ENCODE measurements around the gene TWF1. TPM values are rescaled to one million over a fixed set of nuclear protein-coding genes. Genes with fewer than 3 reads are reported as not detected.

The TWF1 gene
- total and polyA plus RNA-seq, 9 of the 15 experiments (the other 6 are each of a cell fraction or from before 2014, with no cell fraction given), result 10.3 to 29.4 (median 23.4) TPM

DNA sequence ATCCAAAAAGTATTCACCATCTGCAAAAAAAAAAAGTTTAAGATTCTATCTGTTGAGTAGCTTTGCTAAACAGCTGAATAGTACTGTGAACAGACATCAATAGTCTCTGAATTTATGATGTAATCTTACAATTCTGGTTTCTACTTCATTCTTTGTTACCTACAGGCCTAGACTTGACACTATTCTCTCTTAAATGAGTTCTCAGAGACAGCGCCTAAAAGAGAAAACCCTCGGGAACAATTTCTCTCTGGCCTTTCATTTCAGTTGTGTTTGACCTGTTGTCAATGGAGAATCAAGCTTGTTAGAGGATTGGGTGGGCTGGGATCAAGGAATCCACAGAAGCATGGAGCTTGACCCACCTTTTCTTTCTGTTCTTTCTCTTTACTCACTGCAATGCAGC is 5.9 kb upstream of the TWF1 start:
- no peak overlapping the region for H3K27ac ChIP-seq (ENCODE audit: extremely low read depth, low read depth, low read length)
- intact Hi-C loops (cut with micrococcal nuclease) (no loop called here), in situ Hi-C loops (cut with MboI) (no loop called here)
- POLR2A ChIA-PET, result interaction anchor here (0.7 kb wide), 1 partner anchor 15 kb away, joined by 3 read pairs; no protein-coding TSS in a partner anchor
- no peaks in the 10 kb centered on the region for H4K20me1 ChIP-seq (replicated peaks; ENCODE audit: control insufficient read depth, insufficient read depth, low read length)
- H3K36me3 ChIP-seq (ENCODE audit: control insufficient read depth, insufficient read depth, low read length), result no peaks in the 10 kb centered on the region
- peaks cover 0 to 2% of the 10 kb centered on the region in 2 experiments; a peak in 3 of 5 replicates for H3K27me3 ChIP-seq (ENCODE audit: control insufficient read depth in 2 of 2, insufficient read depth in 2 of 2, low read length in 2 of 2)
- peak overlapping the region; percentile 33; the same call in 1 of the 2 replicates for H2AFZ ChIP-seq (ENCODE audit: low read depth, low read length)
- TF ChIP-seq ELF4 (CRISPR knock-in tag; IDR thresholded peaks at IDR 0.05) (no peak), HNRNPL (IDR thresholded peaks at IDR 0.05; ENCODE audit: low read depth, low read length) (no peak), E2F8 (IDR thresholded peaks at IDR 0.05; ENCODE audit: low read depth, partially characterized antibody) (no peak), EP400 (IDR thresholded peaks at IDR 0.05) (no peak), CREM (IDR thresholded peaks at IDR 0.05; ENCODE audit: low read depth) (no peak), MAFG (tag; conservative IDR thresholded peaks at IDR 0.05) (no peak), ZNF785 (CRISPR knock-in tag; IDR thresholded peaks at IDR 0.05) (no peak), KDM2B (CRISPR knock-in tag; IDR thresholded peaks at IDR 0.05) (no peak), CREB1 (IDR thresholded peaks at IDR 0.05) (no peak), CREB1 (CRISPR knock-in tag; IDR thresholded peaks at IDR 0.05) (no peak), SMARCE1 (IDR thresholded peaks at IDR 0.05) (no peak), HLTF (IDR thresholded peaks at IDR 0.05) (no peak), ZNF445 (CRISPR knock-in tag; IDR thresholded peaks at IDR 0.05; ENCODE audit: low read depth) (no peak), RNF2 (IDR thresholded peaks at IDR 0.05) (no peak)
- H3K4me1 ChIP-seq (replicated peaks in 1 of 2; ENCODE audit: control insufficient read depth in 2 of 2, insufficient read depth in 2 of 2, low read length in 2 of 2), result no peaks in the 10 kb centered on the region
- no peak for ATAC-seq
- H3K4me2 ChIP-seq (ENCODE audit: insufficient read depth, low read length), result no peak overlapping the region
- no peaks in the 10 kb centered on the region for H3K9me3 ChIP-seq (replicated peaks; ENCODE audit: control insufficient read depth, insufficient read depth, low read depth, low read length)
- no peaks in the 10 kb centered on the region for H3K79me2 ChIP-seq (ENCODE audit: control insufficient read depth, insufficient read depth, low read length)
- H3K9ac ChIP-seq (ENCODE audit: insufficient read depth in 1 of 2, low read depth in 2 of 2, low read length in 2 of 2), result no peak overlapping the region
- H3K4me3 ChIP-seq, result no peak overlapping the region
- WGBS (ENCODE audit: insufficient coverage, low coverage, missing lambda C conversion rate), result 0% methylated on average over 2 of the region's 2 CpGs
- DNase-seq (ENCODE audit: extremely low read depth in 1 of 4, low spot score in 3 of 4), result no peak
- no peaks in the 10 kb centered on the region for H3K9me1 ChIP-seq (ENCODE audit: control insufficient read depth, insufficient read depth, low read length)
- BruUV-seq (replicated peaks), result no TSS peak
- FAIRE-seq, result no peak
- CTCF ChIA-PET (ENCODE audit: low intra/inter-chr PET ratio), result interaction anchor here (0.6 kb wide), 1 partner anchor 1335 kb away, joined by 3 read pairs; no protein-coding TSS in a partner anchor
